H4 (cell line): ENCODE measurements around the gene HPF1. TPM values are rescaled to one million over a fixed set of nuclear protein-coding genes. Genes with fewer than 3 reads are reported as not detected.
A peak's percentile ranks its signal among the peaks of the same experiment; 100 is the strongest.
"Not testable (repeated sequence)": the region's sequence is repeated elsewhere in the genome, so short reads cannot be mapped to it uniquely, and the experiment has no call there.

Source experiments
- DNase-seq: peaks from one replicate; pipeline ENCODE4 v3.0.0-alpha.2; 2015; ENCODE audit warnings: low spot score
- total RNA-seq: library from RNA; depleted of rRNA; stranded (reverse); fragments of >200 nt; shearing (Covaris generic); gene quantifications from 2 replicates; pipeline ENCODE4 v1.2.3, GENCODE V29; 2014; rRNA removed

HPF1 gene
- total RNA-seq = 55.7 and 69.1 TPM in 2 replicates

DNA sequence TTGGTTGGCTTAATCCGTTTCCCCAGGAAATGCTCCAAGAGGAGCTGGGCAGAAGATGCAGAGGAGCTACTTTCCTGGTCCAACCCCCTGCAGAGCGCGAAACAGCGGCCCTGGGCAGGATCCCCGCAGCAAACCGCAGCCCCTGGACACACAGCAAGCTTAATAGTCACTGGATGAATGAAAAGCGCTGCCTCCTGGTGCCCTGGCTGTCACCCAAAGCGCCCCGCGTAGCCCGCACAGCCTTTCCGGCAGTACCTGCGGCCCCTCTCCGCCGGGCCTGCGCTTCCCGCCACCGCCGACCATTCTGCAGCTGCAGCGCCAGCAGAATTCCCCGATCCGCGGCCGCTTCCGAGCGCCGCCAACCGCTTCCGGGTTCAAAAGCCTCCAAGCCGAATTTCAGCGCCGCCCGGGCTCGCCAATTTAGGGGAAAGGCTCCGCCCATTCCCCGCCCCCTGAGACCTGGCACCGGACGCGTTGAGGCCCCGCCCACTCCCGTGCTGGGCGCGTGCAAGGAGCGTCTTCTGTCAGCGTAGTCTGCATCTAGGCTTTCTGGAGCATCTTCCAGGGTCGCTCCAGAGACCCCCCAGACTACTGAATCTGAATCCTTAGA is at the start of gene HPF1:
HPF1 (minus strand) TSS at position 370 of the 610 bp plus-strand sequence; CDS start at position 303, 67 bp downstream.
- DNase-seq = peak; percentile 72

DNA sequence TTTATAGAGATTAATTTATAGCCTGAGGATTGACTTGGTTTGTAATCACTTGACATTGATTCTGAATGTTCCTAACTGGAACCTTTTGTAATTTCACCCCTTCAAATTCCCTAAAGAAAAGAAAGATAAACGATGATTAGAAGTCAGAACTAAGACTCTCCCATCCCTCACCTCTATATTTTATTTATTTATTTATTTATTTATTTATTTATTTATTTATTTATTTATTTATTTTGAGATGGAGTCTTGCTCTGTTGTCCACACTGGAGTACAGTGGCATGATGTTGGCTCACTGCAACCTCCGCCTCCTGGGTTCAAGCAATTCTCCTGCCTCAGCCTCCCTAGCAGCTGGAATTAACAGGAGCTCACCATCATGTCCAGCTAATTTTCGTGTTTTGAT is 49.0 kb upstream of the HPF1 start:
- not testable (repeated sequence) for DNase-seq

DNA sequence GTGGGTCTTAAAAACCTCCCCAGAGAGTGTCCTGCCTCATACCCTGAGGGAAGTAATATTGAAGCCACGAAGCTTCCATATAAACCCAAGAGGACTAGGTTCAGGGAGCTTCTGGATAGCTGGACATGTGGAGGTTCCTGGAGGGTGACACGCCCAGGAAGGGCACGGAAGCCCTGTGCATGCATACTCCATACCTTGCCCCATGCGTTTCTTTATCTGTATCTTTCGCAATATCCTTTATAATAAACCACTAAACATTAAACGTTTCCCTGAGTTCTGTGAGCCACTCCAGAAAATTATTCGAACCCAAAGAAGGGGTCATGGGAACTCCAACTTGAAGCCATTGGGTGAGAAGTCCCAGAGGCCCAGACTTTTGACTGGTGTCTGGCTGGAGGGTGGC is 45.7 kb upstream of the HPF1 start:
- no peak for DNase-seq

DNA sequence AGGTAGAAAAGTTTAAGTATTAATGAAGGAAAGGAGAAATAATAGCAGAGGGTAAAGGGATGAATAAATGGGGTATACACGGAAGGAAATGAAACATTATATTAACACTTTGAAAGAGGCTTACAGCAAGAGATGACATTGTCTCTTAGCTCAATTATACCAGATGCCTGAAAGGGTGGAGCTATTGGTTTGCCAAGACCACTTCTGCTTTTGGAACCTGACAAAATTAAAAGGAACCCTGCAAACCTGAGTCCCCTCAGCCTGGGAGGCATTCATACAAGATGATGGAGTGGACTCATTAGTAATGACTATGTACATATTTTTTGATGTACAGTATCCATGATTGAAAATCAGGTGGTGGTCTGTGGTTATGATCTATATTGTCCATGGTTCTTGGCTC is 45.1 kb upstream of the HPF1 start:
- no peak for DNase-seq

DNA sequence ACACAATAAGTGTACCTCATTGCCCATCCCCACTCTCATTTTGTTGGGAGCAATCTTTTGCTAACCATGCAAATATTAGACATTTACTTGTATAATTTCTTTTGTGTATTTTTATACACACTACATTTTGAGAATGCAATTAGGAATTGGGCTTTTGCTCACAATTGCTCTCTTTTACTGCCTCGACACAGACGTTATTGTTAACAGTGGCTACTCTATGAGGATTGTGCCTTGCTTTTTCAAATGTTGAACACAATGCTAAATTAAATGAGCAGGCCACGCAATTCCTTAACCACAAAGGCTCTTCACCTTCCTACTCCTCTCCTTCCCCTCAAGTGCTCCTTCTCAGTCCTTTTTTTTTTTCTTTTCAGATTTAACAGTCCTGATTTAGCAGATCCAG is 42.8 kb upstream of the HPF1 start:
- no peak for DNase-seq

DNA sequence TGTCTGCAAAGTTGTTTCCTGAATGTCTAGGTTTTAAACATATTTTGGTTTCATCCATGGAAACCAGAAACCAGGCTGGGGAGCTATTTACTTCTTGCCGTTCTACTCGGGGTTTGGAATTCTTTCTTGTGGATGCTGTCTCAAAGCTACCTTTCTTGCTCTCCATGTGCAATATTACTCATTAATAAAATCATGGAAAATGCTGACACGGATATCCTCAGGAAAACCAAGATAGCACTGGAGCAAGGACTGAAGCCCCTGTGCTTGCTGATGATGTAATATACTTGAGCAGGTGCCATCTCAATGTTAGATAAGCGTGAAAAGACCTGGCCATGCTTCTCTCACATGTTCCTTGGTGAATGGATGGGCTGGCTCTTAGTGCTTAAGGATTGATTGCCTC is 41.5 kb upstream of the HPF1 start:
- DNase-seq = no peak

DNA sequence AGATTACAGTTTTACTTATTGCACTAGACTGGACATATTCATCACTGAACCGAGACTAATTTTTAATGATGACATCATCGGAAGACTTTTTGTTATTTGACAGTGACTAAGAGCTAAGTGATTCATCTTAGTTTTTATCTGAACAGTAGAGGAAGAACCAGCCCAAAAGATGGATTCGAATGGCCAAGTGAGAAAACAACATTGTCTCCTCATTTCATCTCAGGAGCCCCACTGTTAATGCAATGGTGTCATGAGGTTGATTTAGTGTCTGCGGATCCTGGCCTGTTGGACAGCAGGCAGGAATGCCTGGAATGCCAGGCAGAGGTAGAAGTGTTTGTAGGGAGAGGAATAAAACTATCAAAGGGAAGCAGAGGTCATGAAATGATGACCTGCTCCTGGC is 37.8 kb upstream of the HPF1 start:
- no peak for DNase-seq

DNA sequence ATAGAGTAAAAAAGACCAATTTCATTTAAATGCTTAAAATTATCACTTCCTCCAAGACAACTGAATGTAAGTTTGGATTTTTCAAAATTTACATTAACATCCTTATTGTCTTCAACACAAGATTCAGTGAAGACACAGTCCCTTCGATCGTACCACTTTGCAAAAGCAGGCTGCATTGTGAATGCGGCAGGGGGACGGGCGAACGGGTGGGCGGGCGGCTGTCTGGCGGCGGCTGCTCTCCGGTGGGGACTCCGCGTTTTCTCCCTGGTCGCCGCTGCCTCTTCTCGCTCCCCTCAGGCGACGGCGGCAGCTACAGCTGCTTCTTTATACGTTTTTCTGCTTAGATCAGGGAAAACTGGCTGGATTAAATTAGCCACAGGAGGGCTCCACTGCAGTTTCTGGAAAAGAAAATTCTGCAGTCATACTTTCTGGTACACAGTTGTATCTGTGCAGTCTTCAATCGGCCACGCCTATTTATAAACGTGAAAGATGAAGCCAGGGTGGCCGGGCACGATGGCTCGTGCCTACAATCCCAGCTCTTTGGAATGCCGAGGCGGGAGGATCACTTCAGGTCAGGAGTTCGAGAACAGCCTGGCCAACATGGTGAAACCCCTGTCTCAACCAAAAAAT is 33.9 kb upstream of the HPF1 start:
- DNase-seq = peak; percentile 66

DNA sequence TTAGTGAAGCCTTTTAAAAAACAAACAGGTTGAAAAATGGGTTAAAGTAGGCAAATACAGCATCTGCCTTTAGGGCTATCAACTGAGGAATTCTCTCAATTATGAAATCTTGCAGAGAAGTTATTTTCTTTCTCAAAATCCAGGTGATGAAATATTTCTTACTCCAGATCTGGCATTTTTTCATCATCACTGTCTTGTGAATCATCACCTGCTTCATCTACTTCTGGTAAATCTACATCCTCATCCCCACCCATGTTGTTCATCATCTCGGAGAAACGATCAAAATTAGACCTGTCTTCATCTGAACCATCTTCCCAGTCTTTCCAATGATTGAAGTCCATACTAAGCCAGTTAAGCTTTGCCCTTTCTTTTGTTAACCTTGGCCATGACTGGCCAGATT is 33.3 kb upstream of the HPF1 start:
- no peak for DNase-seq

DNA sequence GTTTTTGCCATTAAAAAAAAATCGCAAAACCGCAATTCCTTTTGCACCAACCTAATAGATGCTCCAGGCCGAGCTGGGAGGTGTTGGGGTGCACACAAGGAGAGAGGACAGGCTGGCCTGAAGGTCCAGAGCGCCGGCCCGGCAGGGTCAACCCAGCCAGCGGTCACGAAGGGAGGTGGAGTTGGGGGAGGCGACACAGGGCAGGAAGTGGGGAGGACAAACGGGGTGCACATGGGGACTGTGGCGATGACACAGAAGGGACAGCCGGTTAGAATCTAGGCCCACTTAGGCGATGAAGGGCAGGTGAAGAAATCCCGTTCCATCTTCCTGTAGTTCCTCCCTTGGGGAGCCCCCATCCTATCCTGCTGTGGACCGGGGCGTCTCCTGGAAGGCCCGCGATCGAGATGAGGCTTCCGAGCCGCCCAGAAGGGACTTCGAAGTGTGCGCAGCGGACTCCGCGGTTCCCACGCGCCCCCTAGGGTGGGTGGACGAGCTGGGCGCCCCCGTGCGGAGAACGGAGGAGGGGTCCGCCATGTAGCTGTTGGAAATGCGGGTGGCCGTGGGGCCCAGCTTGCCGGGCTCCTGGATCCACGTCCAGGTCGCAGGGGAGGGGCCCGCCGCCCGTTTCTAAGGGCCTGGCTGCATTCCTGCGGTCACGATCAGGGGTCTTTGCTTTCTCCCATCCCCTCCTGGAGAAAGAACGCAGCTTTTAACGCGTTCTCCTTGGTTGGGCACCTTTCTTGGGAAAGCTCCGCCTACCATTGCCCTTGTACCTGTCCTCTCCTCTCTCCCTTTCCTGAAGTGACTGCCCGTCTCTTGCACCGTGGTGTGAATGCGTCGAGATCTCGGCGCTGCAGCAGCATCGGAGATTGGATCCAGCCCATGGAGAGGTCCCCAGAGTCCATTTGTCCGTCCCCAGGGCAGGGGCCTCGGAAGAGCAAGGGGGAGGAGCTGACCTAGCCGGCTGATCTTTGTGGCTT is 17.0 kb upstream of the HPF1 start:
- no peak for DNase-seq

DNA sequence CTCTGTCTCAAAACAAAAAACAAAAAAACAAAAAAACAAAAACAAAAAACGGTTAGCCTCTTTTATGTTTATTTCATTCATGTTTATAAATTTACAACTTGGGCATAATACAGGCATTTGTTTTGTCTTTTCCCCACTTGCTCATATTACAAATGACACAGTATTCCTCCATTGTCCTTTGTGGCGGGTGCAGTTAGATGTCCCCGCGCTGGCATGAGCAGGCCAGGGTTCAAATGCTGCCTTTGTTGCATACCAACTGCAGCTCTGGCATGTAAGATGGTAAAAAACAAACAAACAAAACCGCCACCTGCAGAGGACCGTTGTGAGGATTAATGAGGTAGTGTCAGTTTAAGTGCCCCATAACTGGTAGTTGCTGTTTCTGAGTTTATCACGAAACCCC is 16.1 kb upstream of the HPF1 start:
- no peak for DNase-seq

DNA sequence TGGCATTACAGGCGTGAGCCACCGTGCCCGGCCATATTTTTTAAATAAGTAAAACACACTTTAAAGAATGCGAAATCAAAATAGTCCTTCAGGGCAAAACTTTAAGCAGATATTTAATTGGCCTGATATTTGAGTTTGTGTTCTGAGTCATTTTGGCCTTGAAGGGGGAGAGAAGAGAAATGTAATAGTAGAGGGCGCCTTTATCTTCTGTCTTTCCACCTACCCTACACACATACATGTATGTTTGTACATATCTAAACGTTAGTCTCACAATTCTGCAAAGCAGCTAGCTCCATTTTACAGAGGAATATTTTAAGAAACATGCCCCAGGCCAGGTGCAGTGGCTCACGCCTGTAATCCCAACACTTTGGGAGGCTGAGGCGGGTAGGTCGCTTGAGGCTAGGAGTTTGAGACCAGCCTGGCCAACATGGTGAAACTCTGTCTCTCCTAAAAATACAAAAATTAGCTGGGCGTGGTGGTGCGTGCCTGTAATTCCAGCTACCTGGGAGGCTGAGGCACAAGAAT is 13.9 kb upstream of the HPF1 start:
- DNase-seq = not testable (repeated sequence)

DNA sequence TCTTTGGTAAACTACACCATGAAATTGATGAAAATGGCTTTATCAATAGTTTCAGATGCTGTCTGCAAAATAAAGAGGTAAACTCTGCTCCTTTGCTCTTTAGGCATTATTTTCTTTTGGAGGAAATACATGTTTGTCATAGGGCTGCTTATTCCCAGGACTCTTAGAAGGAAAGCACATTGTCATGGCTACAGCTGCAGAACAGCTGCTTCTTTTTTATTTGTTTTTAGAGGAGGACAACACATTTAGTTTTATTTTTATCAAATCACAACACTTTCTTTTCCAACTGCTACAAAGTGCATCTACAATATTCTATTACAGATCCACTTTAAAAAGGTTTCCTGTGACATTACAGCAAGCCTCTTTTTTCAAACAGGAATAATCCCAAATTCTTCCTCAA is 12.7 kb upstream of the HPF1 start:
- no peak for DNase-seq

DNA sequence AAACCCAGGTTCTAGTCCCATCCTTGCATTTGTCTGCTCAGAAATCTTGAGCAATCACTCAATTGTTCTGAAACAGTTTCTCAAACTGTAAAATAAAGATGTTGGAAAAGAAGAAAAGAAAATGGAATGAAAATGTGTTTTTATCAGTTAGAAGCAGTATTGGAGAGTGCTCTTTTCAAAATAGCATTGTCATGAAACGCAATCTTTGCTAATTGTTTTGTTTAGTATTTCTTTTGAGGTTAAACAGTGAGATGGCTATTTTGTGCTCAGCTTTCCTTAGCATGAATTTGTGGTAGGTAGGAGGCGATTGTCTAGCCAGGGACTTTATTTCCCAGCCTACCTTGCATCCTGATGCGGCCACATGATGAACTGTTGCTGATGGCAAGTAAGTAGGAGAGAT is 10.6 kb upstream of the HPF1 start:
- DNase-seq = no peak

DNA sequence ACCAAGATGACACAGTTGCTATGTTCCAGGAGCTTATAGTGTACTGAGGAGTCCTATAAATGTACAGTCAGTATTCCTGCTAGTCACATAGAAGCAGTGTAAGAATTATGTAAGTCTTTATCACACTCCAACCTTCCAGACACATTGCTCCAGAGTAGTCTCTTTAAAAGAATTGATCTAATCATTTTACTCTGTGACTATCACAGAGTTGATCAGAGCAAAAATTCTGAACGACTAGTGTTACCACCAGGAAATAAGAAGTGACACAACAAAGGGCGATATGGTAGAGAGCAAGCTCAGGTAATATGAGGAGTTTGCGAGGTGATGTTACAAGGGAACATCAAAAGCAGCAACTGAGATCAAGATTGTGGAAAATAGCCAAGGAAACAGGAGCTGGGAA is 9.0 kb upstream of the HPF1 start:
- no peak for DNase-seq

DNA sequence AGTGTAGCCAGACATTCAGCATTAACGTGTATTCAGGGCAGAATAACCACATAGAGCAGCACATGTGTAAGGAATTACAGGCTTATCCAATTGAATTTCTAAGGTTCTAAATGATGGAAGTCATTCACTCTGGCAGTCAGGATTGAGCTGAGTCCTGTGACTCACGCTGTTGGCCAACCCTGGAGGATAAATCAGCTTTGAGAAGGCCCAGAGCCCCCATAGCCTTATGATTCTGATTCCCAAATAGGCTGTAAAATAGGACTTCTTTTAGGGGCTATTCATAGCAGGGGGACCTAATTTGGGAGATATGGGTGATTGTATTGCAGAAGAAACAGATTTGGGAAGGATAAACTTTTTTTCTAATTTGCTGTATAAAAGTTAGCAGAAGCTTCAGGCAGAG is 8.1 kb upstream of the HPF1 start:
- no peak for DNase-seq

DNA sequence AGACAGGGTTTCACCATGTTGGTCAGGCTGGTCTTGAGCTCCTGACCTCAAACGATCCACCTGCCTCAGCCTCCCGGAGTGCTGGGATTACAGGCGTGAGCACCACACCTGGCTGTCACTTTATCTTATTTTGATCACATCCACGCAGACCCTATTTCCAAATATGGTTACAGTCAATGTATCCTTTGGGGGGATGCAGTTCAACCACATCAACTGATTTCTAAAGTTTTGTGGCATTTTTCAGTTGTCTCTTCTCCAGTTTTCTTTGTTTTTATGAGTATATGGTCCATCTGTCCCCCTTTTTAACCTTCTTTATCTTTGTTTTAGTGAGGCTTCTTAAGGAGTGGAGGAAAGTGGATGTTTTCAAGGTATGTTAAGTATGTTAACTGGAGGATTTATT is 4.1 kb upstream of the HPF1 start:
- DNase-seq = no peak

DNA sequence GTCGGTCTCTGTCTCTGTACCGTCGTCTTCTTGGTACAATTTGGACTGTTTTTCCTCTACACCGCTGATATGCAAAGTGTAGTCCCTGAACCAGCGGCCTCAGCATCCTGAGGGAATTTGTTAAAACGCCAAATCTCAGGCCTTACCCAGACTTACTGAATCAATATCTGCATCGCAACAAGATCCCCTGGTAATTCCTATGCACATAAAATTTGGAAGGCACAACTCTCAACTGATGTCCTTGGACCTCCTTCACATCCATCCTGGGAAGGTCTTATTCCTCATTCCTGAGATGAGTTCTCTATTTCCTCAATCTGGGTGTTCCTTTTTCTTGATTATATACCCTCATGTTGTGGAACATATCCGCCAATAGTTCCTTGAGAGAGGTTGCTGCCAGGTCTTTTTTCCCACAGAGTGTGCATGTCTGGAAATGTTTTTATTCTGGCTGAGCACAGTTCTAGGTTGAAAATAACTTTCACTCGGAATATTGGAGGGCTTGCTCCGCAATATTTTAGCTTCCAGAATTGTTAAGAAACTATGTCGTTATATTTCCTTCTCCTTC is 738 bp upstream of the HPF1 start:
- no peak for DNase-seq

DNA sequence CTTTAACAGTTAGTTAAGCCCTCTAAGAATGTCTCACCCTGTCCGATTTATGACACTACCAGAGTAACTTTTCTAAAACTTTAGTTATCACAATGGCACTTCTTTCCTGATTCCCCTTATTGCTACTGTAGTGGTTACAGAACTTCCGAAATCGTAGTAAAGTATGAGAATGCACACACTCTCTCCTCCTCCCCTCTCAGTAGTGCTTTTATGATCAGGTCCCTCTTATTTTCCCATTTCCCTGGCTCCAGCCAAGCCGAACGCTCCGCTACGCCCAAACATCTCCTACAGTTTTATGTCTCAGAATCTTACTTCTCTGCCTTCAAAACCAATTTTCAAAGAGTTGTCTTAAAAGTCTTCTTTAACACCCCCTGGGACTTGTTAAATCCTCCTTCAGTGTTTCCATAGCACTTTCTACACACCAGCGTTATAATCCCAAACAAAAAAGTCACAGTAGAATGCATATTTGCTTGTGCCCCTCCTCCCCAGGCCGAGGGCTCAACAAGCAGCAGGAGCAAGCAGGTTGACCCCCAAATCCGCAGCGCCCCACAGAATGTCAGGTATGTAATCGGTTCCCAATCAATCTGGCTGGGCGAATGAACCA is 671 bp downstream of the HPF1 start:
- DNase-seq = no peak

DNA sequence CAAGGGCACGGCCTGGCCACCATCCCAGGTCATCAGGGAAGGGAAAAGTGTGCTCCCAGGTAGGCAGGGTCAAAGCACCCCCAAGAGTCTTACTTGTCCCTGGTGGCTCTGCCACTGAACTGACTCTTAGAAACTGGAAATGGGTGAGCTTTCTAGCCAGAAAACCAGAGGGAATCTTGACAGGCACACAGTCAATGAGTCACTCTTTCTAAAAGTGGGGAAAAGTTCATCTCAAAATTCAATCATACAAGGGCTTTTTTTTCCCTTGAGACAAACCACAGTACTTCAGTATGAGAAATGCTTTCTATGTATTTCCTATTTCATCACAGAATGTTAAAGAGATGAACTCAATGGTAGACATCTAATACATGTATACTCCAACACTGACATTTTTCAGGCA is 12.5 kb downstream of the HPF1 start:
- DNase-seq = no peak

DNA sequence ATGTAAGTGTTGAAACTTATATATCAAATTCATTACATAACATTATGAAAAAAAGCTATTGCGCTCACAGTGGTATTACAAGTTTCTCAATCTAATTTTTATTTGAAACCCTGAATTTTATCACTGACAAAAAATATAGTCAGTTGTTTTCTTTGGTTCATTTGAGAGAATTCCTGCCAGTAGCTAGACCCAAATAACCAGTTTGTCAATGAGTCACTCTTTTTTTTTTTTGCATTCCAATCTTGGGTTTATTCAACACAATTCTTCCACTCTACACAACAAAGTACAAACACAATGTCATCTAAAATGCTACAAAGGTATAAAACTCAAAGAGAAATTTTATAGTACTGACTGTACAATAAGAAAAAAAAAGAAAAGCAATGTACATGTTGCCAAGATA is 13.1 kb downstream of the HPF1 start:
- no peak for DNase-seq

DNA sequence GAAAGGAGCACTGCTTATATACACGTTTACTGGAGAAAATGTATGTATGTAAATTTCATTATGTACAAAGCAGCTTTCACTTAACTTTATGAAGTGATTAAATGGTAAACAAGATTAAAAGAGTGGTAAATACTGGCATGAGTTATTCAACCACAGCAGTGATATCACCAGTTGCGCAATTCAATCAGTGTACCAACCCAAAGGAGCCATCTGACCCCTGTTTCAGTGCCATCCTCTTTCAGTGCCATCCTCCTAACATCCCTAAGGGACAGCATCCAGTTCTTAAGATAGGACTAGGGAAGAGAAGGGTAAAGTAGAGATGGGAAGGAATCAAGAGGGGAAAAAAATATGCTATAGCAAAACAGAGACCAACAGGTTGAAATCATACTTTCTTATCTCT is 16.2 kb downstream of the HPF1 start:
- no peak for DNase-seq
